Jurkat, Clone E6-1 (cell line): ENCODE measurements around the gene UBE2G1. TPM values are rescaled to one million over a fixed set of nuclear protein-coding genes. Genes with fewer than 3 reads are reported as not detected.
A peak's percentile ranks its signal among the peaks of the same experiment; 100 is the strongest.

Experiments used
- DNase-seq: peaks from one replicate; pipeline ENCODE4 v3.0.0-alpha.2; 2011; ENCODE audit warnings: low read depth, low spot score
- H3K4me3 ChIP-seq: 2 replicates; pipeline ENCODE4 v1.5.1; 2011; ENCODE audit warnings: mild to moderate bottlenecking, low read length, control low read depth, moderate library complexity
- polyA plus RNA-seq: library from polyadenylated mRNA; unstranded; fragments of >200 nt; gene quantifications from one replicate; pipeline ENCODE4 v1.2.1, GENCODE V29; 2012; ENCODE audit warnings: missing spikeins; ENCODE audit not compliant: insufficient read length, insufficient read depth

The UBE2G1 gene, protein sequence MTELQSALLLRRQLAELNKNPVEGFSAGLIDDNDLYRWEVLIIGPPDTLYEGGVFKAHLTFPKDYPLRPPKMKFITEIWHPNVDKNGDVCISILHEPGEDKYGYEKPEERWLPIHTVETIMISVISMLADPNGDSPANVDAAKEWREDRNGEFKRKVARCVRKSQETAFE
- 65.1 TPM for polyA plus RNA-seq

DNA sequence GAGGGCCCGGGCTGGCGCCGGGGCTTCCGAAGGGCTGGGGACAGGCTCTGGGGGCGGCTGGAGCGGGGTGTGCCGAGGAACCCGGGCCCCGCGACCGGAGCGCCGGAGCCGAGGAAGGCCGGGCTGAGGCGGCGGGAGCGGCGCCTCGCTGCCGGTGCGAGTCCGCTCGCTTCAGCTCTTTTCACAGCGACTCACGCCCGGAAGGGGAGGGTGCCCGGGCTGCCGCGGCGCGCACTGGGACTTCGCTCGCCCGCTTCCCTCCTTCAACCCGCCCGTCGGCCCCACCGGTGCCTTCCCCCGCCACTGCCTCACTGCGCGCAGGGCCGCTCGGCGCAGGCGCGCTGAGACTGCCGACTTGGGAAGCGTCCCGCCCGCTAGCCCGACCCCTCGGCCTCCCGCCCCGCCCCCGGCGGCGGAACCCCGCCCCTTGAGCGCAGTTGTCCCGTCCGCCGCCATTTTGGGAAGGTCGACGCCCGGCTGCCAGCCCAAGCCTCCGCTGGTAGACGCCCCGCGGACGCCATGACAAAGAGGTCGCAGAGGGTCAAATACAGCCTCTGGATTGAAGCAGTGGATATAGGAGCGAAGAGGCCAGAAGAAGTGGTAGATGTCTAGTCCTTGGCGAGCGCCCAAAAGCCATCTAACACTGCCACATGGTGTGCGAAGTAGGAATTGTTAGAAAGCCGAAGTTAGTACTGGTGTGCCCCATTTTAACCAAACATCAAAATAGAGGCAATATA lies at the start of gene UBE2G1:
Gene UBE2G1, minus strand, starts transcription at position 349 of the 737 bp plus-strand sequence. CDS start 359 bp downstream, outside the sequence.
- H3K4me3 ChIP-seq = peak within 1 kb of the TSS; percentile 72

DNA sequence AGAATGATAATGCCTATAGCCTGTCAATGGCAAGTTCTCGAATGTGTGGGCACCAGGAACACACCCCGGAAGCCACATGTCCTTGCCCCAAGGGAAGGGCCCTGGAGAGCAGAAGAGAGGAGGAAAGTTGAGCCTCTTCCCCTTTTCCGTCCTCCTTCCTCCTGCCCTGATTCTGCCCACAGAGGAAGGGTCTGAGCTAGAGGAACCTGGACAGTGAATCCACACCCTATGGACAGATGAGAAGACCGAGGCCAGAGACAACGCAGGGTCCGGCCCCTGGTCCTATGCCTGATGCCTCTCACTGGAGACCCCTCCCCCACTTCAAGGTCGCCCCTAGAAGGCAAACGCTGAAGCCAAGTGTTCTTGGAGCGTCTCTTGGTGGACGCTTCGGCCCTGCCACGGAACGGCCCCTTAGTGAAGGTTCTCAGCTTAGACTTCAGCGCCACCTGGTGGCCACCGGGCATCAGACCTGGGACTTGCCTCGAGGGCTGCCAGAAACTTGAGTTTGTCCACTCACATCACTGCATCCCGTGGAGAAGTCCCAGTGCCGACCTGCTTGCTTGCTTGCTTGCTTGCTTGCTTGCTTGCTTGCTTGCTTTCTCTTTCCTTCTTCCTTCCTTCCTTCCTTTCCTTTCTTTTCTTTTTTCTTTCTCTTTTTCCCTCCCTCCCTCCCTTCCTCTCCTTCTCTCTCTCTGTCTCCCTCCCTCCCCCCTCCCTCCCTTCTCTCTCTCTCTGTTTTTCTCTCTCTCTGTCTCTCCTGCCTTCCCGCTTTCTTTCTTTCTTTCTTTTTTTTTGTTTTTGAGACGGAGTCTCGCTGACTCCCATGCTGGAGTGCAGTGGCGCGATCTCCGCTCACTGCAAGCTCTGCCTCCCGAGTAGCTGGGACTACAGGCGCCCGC lies 46.7 kb upstream of the UBE2G1 start:
- H3K4me3 ChIP-seq = no peak overlapping the region
- peak; percentile 77 for DNase-seq

More for the DNA sequence above, at the start of gene UBE2G1:
- DNase-seq = peak; percentile 94

DNA sequence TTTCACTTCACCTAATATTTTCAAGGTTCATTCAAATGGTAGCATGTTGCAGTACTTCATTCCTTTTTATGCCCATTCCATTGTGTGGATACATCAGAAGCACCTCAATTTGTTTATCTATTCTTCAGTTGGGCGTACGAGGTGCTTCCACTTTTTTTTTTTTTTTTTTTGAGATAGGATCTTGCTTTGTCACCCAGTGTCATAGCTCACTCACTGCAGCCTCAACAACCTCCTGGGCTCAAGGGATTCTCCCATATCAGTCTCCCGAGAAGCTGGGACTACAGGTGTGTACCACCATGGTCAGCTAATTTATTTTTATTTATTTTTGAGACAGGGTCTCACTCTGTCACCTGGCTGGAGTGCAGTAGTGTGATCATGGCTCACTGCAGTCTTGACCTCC lies 44.7 kb upstream of the UBE2G1 start:
- DNase-seq = no peak
- H3K4me3 ChIP-seq = no peak overlapping the region

DNA sequence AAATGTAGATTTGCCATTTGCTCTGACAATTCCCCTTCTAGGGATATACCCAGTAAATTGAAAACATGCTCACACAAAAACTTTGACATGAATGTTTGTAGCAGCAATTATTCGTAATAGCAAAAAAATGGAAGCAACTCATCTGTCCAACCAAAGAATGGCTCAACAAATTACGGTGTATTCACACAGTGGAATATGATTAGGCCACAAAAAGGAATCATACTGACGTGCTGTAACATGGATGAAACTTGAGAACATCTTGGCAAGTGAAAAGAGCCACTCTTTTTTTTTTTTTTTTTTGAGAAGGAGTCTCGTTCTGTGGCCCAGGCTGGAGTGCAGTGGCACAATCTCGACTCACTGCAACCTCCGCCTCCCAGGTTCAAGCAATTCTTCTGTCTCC lies 43.2 kb upstream of the UBE2G1 start:
- no peak for DNase-seq
- H3K4me3 ChIP-seq = no peak overlapping the region

DNA sequence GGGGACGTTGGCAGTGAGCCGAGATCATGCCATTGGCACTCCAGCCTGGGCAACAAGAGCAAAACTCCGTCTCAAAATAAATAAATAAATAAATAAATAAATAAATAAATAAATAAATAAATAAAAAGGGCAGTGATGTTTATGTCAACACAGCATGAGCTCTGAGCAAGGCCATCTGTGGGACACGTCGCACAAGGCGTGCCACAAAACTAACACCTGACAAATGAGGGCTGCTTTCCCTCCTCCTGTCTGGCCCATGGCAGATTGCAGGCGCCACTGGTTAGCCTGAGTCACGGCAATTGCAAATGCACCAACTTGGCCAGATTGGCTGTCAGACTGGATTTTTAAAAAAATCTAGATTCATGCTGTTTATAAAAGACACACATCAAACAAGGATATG lies 41.4 kb upstream of the UBE2G1 start:
- DNase-seq = no peak
- no peak overlapping the region for H3K4me3 ChIP-seq

DNA sequence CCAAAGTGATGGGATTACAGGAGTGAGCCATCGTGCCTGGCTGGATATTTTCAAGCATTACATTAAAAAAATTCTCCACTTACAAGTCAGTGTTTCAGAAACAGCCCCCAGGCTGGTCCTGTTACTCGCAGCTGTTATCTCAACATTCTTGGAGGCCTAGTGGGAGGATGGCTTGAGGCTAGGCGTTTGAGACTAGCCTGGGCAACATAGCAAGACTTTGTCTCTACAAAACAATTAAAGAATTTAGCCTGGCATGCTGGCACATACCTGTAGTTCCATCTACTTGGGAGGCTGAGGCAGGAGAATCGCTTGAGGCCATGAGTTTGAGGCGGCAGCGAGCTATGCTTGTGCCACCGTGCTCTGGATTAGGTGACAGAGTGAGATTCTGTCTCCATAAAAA lies 40.7 kb upstream of the UBE2G1 start:
- no peak for DNase-seq
- no peak overlapping the region for H3K4me3 ChIP-seq

DNA sequence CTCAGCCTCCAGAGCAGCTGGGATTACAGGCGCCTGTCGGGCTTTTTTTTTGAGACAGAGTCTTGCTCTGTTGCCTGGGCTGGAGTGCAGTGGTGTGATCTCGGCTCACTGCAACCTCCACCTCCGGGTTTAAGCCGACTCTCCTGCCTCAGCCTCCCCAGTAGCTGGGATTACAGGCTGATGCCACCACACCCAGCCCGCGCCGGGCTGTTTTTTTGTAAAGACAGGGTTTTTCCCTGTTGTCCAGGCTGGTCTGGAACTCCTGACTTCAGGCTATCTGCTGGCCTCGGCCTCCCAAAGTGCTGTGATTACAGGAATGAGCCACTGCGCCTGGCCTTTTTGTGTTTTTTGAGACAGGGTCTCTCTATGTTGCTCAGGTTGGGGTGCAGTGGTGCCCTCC lies 39.9 kb upstream of the UBE2G1 start:
- DNase-seq = no peak

DNA sequence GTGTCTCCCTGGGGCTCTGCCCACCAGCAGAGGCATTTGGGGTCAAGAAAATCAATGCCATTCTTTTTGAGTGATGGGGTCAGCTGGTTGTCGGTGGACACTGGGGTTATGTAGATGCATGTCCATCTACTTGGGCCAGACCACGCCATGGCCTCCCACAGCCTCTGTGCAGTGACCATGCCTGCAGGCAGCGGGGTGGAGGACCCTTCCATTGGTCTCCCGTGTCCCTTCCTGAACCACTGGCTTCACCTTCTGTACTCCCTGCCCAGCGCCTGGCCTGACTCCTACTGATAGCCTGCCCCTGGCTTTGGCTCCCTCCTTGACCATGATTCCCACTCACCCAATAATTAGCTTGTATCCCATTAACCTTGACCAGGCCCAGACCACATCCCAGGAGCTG lies 39.2 kb upstream of the UBE2G1 start:
- H3K4me3 ChIP-seq = no peak overlapping the region
- DNase-seq = no peak

More for the DNA sequence above, 39.9 kb upstream of the UBE2G1 start:
- no peak overlapping the region for H3K4me3 ChIP-seq

DNA sequence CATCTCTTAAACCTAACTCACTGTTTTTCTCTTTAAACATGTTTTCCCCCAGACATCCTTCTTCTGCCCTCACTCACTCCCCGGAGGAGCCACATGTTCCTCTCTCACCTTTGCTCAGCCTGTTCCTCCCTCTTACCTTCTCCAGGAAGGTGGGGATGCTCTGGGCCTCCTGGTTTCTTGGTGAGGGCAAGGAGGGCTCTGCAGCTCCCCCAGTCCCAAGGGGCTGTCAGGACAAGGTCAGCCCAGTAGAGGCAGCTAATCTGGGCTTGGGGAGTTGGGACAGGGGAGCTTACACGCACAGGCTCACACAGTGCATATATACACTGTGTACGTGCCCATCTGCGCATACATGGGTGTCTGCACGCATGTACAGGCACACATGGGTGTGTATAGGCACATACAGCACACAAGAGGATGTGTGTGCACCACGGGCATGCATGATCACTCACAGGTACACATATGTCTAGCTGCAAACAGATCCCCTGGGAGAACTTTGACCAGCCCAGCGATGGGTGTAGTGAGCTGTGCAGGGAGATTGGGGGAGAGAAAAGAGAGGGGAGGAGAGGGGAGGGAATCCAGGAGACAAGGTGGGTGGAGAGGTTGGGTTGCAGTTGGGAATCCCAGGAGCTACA lies 38.7 kb upstream of the UBE2G1 start:
- no peak overlapping the region for H3K4me3 ChIP-seq
- DNase-seq = no peak

DNA sequence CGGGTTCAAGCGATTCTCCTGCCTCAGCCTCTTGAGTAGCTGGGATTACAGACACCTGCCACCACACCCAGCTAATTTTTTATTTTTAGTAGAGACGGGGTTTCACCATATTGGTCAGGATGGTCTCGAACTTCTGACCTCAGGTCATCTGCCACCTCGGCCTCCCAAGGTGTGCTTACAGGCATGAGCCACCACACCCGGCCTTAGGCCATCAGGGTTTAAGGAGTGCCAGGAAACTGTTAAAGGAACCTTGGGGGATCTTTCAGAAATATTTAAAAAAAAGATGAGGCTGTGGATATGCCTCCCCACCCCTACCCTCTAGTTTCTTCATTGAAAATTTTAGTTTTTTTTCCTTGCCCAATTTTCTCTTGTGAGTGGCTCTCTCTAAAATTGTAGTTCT lies 31.4 kb upstream of the UBE2G1 start:
- no peak for DNase-seq

DNA sequence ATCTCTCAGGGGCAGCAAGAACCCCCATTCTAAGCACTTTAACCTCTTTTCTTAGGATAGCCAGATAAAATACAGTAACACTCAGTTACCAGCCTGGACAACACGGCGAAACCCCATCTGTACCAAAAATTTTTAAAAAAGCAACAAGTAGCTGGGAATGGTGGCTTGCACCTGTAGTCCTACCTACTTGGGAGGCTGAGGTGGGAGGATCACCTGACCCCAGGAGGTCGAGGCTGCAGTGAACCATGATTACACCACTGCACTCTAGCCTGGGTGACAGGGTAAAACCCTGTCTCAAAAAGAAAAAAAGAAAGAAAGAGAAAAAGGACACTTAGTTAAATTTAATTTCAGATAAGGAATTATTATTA lies 28.6 kb upstream of the UBE2G1 start:
- DNase-seq = no peak
- no peak overlapping the region for H3K4me3 ChIP-seq

More for the DNA sequence above, 31.4 kb upstream of the UBE2G1 start:
- H3K4me3 ChIP-seq = no peak overlapping the region

DNA sequence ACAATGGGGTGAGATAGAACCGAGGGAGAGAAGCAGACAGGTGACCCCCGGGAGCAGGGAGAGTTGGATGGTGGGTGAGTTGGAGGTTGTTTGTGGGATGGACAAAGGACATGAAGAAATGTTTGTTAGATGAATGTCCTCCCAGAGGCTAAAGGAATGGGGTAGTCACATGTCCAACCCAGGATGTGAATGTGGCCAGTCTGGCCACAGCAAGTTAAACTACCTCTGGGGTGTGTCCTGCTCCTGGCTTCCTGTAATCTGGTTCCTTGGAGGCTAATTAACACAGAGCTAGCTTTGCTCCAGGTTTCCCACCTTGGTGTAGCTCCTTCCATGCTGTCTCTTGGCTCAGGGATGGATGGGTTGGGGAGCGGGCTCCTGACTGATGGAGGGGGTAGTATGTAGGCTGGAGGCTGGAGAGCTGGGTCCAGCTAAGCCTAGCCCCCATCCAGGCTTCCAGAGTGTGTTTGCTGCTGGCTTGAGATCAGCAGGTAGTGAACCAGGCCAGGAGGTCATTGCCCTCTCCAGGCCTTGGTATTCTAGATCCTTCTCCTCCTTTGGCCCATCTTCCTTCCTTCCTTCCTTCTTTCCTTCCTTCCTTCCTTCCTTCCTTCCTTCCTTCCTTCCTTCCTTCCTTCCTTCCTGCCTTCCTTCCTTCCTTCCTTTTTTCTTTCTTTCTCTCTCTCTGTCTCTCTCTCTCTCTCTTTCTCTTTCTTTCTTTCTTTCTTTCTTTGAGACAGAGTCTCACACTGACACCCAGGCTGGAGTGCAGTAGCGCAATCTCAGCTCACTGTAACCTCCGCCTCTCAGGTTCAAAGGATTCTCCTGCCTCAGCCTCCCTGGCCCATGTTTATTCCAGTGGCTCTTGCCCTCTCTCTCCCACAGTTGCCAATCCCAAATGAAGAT lies 28.0 kb upstream of the UBE2G1 start:
- H3K4me3 ChIP-seq = no peak overlapping the region
- no peak for DNase-seq

DNA sequence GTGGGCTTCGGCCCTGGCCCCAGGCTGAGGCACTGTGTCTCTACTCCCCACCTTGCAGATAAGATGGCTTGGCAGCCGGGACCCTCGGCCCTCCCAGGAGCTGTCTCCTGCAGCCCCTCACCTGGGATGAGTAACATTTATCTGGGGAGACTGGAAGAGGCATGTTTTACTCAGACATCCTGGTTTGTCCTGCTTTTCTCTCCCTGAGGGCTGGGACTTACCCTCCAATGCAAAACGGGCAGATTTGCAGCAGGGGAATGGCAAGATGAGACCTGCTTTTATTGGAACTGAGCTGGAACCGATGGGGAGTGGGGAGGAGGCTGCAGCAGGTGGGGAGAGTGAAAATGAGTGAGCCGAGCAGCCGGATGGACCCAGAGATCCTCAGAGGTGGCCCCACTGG lies 27.3 kb upstream of the UBE2G1 start:
- no peak for DNase-seq
- no peak overlapping the region for H3K4me3 ChIP-seq

DNA sequence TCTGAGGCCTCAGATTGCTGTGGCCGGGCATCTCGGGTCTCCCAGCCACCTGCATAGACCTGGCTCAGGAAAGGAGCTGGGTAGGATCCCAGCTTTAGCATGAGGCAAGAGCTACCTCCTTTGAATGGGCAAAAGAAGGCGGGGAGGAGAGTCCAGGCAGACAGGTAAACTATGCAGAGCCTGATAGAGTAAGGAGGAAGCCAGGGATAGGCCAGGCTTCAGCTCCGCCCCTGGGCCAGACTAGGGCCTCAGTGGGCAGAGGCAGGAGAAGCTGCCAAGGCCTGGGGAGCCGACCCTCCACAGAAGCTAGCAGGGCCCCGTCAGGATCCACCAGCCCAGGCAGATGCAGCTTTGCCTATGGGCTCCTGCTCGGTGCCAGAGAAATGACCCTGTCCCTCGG lies 22.6 kb upstream of the UBE2G1 start:
- H3K4me3 ChIP-seq = no peak overlapping the region
- no peak for DNase-seq

DNA sequence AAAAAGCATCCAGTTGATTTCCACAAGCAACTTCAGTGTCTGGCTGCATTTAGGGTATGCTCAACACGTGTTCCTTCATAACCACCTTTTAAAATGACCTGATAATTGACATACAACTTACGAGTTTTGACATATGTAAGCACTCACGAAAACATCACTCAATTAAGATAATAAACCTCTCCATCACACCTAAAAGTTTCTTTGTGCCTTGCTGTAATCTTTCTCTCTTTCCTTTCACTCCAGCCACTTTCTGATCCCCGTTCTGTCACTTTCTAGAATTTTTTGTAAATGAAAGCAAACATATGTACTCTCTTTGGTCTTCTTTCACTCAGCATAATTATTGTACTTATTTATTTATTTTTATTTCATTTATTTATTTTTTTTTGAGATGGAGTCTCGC lies 20.7 kb upstream of the UBE2G1 start:
- no peak for DNase-seq
- no peak overlapping the region for H3K4me3 ChIP-seq

DNA sequence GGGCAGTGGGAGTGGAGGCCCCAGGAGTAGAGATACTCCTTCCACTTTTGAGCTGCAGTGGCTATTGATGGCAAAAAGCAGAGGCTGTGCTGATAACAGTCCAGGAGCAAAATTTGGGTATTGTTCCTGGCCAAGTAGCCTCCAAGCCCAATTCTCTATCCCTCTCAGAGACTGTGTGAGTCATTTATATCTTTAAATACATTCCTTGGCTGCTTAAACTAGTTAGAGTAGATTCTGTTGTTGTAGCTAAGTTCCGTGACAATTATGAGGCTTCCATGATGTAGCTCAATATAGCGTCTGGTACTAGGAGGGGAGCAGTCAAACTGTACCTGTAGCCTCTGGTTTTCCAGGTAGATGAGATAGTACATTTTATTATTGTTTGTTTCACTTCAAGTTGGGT lies 19.9 kb upstream of the UBE2G1 start:
- H3K4me3 ChIP-seq = no peak overlapping the region
- no peak for DNase-seq

DNA sequence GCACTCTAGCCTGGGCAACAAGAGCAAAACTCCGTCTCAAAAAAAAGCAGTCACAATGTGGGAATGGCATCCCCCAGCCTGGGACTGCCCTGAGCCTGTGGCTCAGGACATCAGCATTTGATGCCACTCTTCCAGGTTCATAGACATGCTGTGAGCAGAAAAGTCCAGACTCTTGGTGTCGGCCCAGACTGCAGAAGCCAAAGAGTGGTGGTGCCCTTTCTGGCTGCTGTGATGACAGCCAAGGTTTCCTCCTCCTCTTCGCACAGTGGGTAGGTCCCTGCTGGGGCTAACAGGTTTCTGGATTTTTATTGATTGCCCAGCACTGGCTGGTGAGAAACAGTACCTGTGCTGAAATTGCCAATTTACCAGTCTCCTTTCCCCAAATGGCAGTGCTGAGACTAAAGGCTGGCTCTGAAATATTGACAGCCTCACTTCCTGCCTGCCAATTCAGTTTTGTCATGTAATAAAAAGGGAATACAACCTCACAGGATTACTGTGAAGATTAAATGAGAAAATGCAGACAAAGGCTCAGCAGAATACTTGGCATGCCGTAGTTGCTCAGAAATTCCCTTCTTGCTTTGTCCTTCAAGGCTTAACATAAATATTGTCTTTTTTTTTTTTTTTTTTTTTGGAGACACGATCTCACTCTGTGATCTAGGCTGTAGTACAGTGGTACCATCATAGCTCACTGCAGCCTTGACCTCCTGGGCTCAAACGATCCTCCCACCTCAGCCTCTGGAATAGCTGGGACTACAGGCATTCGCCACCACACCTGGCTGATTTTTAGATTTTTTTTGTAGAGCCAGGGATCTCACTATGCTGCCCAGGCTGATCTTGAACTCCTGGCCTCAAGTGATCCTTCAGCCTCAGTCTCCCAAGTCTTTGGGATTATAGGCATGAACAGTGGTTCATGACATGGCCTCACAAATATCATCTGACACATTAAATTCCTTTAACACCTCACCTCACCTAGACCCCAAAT lies 15.5 kb upstream of the UBE2G1 start:
- no peak overlapping the region for H3K4me3 ChIP-seq
- DNase-seq = no peak
